ENCODE measurements around the gene SMTNL1.

Gene SMTNL1, protein sequence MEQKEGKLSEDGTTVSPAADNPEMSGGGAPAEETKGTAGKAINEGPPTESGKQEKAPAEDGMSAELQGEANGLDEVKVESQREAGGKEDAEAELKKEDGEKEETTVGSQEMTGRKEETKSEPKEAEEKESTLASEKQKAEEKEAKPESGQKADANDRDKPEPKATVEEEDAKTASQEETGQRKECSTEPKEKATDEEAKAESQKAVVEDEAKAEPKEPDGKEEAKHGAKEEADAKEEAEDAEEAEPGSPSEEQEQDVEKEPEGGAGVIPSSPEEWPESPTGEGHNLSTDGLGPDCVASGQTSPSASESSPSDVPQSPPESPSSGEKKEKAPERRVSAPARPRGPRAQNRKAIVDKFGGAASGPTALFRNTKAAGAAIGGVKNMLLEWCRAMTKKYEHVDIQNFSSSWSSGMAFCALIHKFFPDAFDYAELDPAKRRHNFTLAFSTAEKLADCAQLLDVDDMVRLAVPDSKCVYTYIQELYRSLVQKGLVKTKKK

DNA sequence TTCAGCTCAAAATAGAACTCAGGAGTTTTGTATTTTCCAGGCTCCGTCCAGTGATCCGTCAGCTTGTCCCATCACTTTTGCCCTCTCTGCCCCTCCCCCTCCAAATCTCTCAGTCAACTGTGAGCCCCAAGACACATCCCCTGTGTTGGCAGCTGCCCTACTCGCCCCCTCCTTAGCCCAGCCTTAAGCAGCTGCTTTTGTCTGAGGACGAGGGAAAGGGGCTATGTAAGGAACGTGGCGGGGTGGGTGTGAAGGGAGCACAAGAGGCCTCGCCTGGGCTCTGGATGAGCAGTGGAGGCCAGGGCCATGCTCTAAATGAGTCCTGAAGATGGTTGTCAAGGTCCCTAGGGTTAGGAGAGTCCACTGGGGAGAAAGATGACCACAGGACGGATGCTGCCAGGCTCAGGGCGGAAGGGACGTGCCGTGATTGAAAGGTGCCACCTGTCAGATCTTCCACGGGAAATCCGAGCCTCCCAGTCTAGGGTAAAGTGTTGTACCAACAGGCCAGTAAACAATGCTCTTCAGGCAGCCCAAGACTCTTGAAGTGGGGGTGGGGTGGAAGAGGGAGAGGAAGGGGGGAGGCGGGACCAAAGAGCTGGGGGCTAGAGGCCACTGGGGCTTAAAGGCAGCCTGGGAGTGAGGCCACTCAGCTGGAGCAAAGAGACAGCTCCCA, at the start of gene SMTNL1:
Gene SMTNL1, plus strand, starts transcription at position 649 of the 673 bp plus-strand sequence. CDS start 5,048 bp downstream, outside the sequence.
- DNase-seq (ENCODE audit: low read depth), result no peak

DNA sequence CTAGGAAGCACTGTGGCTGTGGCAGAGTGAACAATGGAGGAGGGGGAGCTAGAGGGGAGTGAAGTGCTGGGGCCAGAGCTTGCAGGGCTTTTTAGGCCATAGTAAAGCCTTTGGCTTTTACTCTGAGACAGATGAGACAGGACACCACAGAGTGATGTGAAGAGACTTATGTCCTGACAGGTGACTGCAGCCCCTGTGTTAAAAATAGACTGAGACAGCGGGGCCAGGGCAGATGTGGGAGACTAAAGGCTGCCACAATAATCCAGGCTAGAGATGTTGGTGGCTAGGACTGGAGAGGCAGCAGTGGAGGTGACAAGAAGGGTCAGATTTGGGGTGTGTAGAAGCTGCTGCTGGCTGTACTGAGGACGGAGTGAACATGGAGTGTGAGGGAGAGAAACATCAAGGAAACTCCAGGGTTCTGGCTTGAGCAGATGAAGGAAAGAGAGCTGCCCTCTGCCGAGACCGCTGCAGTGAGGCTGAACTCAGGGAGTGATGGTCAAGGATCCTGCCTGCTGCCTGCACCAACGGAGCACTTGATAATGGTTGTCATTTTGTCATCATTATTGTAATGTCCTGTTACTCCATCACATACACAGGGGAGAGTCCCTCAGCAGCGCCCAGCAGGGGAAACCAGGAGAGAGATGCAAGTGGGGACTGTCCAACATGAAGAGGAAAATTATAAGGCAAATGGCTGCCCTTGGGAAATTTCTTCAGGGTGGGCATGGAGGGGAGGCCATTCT, 49.3 kb upstream of the SMTNL1 start:
- no peak for DNase-seq (ENCODE audit: low read depth)

DNA sequence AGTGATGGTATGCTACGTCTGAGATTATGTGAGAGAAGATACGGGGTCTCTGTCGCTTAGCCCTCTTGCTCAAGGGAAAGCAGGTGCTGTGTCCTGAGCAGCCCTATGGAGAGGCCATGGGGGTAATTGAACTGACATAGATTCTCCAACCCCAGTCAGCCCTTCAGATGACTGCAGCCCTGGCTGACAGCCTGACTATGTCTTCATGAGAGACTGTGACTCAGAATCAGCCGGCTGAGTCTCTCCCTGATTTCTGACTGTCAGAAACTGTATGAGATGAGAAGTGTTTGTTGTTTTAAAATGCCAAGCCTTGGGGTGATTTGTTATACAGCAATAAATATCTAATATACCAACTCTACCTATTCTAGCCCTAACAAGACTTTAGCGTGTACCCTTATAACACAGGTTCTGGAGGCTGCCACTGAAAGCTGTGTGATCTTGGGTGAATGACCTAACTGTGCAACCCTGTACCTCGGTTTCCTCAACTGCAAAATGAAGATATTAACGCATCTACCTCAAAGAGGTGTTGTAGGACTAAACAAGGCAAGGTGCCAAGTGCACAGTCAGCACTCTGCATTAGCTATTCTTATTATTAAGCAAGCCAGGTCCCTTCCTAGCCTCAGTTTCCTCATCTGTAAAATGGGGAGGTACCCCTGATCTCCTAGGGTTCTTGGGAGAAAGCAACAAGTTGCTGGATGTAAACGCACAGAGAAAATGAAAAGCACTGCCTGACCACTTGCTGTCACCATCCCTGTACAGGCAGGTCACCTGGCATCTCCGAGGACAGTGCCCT, 46.7 kb upstream of the SMTNL1 start:
- no peak for DNase-seq (ENCODE audit: low read depth)

DNA sequence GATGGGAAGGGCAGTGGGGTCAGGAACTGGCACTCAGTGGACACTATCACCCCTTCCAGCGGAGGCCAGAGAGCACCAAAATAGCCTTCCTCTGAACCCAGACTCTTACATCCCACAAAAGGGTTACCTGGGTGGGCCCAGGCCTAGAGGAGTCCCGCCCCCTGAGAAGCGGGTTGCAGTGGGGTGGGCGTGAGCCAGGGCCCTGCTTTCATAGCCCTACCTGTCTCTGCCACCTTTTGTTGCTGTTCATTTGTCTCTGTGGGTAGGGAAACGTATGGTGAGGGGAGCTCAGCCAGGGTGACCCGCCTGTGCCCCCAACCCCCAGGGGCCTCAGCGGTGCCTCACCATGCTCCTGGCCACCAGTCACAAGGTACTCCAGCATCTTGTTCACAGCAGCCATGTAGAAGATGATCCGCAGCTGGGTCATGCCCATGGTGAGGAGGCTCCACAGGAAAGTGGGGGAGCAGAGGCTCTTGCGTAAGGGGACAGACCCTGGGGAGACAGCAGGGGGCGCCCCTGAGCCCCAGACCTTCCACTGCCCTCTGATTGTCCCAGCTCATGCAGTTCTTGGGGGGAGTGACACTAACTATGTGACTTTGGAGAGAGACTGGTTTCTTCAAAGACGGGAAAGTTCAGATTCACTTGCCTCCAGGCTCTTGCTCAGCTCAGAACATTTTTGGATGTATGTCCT, 45.9 kb upstream of the SMTNL1 start:
- peak; percentile 30 for DNase-seq (ENCODE audit: low read depth)

DNA sequence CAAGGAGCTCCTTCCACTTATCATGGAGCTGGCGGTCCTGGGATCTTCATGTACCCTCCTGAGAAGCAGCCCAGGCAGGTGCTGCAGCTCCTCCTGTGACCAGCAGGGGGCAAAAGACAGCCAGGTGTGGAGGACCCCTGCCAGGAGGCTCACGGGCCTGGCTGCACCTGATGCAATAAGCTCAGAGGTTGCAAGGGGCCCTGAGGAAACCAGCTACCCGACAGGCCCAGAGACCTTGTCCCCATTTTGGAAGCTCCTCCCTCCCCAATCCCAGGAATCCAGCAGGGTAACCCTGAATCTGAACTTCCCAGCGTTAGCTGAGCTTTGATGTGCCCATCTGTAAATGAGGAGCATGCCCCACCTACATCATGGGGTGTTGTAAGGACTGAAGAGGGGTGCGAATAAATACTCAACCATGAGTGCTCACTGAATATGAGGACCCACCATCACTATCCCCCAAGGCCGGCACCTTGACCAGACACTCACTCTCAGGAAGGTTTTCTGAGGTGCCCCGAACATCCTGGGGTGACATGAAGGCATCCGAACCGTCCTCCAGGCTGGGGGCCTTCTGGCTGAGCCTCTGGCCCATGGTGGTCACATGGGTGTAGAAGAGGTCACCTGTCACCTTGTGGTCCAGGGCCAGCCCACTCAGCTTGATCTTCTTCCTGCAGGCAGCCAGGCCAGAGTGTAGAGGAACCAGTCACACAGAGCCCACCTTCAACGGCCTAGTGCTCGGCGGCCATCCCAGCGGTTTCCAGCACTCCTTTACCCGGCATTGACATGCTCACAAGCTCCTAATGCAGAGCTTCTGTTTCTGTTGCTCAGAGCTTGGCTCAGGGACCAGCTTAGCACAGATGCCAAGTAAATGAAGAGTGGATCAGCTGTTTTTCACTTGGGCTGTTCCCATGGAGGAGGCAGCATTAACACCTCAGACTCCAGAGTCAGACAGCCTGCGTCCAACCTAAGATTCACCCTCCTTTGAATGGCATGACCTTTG, 43.6 kb upstream of the SMTNL1 start:
- peak; percentile 59 for DNase-seq (ENCODE audit: low read depth)

DNA sequence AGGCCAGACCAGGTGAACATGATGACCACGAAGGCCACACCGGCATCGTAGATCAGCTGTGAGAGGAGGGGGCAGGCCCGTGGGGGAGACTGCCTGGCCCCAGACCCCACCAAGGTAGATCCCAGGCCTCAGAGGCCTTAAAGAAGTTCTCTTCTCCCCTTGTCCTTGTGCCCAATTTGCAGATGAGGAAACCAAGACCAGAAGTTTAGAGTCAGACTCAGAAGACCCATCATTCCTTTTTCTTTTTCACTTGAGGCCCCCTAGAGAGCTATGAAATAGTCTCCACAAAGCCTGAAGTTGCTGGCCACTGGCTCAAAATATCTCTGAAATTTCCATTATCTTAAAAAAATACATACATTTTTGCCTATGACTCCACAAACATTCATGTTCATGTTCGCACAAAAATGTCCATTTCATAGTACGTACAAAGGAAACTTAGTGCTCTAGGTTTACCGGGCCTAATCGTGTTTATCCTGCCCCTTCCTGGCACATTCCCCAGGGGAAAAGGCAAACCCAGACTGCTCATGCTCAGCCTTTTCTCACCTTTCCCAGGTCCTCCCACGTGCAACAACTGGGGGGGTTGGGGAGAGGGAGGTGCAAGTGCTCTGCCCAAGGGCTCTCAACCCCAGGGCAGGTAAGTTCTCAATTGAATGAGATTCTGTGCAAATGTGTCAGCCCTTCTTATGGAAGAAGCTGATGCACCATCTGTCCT, 41.1 kb upstream of the SMTNL1 start:
- DNase-seq (ENCODE audit: low read depth), result no peak

DNA sequence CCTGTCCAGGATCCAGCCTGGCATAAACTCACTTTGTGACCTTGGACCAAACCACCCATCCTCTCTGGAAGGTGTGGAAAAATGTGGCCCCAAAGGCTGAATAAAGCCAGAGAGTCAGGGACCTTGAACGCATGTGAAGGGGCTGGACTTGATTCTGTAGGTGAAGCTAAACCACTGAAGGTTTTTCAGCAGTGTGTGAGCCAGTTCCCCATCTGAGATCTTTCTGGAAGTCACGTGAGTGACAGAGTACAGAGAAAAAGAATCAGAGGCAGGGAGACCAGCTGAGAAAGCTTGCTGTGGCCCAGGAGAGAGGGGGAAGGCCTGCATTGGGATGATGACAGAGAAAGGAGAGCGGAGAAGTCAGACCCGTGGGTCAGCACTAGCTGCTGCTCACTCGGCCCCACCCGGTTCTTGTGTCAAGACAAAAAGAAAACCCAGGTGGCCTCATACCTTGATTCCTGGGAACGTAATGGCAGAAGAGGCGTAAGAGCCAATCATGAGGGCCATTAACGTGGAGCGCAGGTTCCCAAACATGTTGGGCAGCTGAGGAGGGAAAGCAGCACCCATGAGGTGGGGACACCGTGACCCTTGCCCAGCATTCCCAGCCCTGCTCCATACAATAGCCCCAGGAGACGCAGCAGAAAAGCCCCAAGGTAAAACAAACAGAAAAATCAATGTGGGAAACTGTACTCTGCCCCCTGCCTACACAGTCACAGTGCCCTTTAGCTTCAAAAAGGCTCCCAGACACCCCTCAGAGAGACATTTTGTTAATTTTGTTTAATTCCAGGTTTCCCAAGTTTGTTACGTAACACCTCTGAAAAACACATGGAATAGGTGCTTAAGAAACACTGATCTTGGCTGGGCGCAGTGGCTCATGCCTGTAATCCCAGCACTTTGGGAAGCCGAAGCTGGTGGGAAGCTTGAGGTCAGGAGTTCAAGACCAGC, 39.8 kb upstream of the SMTNL1 start:
- no peak for DNase-seq (ENCODE audit: low read depth)

DNA sequence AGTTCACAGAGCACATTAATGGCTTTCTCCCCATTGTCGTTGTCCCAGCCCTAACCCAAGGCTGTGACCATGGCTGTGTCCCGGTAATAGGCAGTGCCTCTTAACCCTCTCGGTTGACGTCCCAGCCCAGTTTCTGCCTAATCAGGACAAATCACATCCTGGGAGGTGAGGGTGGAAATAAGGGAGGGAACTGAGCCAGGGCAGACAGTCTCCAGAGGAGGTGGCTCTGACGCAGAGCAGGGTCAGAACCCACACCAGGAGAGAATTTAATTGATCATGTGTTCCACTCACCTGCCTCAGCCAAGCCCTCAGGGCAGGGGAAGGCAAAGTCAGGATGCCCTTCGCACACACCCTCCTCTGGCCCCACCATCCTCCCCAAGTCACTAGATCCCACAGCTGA, 38.9 kb upstream of the SMTNL1 start:
- DNase-seq (ENCODE audit: low read depth), result no peak

DNA sequence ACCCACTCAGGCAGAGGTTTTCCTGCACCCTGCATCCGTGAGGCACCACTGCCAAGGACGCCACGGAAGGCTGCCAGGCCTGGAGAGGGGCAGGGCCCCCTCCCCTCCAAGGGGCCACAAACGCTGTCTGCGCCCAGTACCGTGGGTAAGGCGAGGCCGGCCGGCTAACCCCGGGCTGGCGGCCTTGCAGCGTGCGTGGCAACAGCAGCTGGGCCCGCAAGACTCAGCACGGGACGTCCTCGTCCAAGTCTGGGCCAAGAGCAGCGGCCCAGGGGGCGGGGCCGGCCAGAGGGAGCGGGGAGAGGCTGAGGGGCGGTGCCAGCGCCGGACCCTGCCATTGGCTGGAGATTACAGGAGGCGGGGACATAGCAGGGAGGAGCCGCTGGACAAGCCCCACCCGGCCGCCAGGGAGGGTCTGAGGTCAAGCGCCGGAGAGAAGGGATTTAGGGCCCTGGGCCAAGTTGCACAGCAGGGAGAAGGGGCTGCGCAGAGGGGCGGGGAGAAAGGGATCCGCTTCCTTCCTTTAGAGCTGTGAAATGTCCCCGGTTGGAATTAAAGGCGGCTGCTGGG, 37.9 kb upstream of the SMTNL1 start:
- DNase-seq (ENCODE audit: low read depth), result peak; percentile 30

DNA sequence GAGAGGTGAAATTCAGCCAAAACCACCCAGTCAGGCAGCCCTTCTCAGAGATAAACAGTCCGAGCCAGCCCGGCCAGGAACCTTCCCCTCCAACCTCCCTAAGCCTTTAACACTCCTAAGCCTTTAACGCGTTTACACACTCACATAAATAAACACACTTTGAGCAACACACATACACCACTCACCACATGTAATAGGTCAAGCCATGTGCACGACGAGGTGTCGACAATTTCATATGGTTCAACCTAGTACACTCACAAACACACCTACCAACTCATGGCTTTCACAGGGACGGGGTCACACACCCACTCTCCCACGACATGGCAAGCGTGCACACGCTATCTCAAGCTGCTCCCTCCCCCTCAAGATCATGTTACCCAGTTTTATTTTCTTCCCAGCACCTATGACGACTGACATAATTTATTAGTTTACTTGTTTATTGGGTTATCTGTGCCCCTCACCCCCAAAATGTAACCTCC, 37.4 kb upstream of the SMTNL1 start:
- DNase-seq (ENCODE audit: low read depth), result no peak

DNA sequence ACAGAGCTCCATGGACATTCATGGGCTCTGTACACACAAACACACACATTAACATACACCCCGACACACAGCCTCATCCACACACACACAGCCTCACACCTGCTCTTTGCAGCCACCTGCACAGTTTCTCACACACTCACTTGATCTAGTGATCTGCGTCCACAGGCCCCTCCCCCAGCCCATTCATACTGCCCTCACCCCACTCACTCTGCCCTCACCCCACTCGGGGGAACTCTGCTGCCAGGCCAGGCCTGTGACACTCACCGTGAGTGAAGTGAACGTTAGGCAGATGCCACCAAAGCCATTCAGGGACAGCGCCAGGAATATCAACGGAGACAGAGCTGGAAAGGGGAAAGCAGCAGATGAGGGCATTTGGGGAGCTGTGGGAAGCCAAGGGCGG, 36.9 kb upstream of the SMTNL1 start:
- no peak for DNase-seq (ENCODE audit: low read depth)

DNA sequence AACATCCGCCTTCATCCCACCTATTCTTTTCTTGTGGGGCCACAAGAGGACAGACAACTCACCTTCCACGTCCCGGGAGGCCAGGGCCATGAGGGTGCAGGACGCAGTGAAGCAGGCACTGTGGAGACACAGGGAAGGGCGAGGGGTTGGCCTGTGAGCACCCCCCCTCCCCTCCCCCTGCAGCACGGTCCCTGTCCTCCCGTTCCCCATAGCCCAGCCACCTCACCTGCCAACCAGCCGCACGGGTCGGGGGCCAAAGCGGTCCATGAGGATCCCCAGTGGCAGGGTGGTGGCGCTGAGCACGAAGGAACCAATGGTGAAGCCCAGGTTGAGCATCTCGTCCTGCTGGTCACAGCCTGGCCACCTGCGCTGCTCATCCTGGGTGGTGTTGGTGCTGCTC, 36.5 kb upstream of the SMTNL1 start:
- DNase-seq (ENCODE audit: low read depth), result no peak

DNA sequence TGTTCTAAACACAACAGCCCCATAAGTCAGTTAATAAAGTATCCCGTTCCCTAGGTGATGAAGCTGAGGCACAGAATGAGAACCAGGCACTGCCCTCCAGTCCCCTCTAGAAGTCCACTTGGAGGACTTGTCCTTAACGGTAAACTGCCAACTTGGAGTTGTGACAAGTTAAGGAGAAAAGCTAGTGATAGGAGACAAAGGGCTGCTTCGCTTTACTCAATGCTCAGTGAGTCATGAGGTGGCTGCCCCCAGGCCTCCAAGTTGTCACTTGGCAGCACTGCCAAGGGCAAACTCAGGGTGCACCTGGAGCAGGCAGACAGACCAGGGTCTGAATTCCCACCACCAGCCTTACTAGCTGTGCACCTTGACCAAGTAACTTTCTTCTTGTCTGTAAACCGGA, 35.4 kb upstream of the SMTNL1 start:
- DNase-seq (ENCODE audit: low read depth), result no peak

DNA sequence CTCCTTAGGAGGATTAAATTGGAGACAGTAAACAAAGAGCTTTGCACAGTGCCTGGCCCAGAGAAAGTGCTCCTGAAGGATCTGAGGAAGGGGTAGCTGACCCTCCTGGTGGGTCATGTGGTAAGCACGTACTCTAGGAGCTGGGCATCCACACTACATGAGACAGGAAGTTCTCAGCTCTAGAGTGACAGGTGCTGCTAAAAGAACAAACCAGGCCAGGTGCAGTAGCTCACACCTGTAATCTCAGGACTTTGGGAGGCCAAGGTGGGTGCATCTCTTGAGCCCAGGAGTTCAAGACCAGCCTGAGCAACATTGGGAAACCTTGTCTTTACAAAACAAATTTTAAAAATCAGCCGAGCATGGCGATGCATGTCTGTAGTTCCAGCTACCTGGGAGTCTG, 35.0 kb upstream of the SMTNL1 start:
- no peak for DNase-seq (ENCODE audit: low read depth)

DNA sequence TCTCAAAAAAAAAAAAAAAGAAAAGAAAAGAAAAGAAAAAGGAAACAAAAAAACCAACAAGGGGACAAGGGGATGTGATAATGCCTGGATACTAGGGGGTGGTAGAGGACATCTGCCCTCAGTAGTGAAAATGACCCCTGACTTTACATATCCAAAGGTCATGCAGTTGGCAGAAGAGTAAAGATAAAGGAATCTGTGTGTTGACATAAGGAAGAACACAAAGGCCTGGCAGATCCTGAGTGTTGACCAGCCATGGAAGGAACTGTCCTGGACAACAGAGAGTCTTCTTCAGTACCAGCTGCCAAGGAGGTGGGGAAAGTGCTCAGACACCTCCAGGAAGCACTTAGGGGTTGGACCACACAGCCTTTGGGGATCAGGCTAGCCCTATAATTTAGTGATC, 34.5 kb upstream of the SMTNL1 start:
- no peak for DNase-seq (ENCODE audit: low read depth)

DNA sequence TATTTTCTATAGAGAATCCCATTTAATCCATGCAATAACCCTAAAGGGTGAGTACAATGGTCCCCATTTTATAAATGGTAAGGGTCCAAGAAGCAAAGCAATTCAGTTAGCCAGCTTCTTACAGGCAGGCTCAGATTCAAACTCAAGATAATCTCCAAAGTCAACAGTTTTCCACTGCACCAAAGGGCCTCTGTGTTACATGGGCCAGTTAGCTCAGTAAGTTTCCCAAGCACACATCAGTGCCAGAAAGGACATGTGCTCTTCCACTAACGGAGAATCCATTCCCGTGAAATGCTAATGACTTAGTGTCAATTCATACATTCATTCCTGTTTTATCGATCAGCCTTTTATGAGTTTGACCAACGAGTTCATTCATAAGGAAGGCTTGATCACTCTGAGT, 32.9 kb upstream of the SMTNL1 start:
- no peak for DNase-seq (ENCODE audit: low read depth)

DNA sequence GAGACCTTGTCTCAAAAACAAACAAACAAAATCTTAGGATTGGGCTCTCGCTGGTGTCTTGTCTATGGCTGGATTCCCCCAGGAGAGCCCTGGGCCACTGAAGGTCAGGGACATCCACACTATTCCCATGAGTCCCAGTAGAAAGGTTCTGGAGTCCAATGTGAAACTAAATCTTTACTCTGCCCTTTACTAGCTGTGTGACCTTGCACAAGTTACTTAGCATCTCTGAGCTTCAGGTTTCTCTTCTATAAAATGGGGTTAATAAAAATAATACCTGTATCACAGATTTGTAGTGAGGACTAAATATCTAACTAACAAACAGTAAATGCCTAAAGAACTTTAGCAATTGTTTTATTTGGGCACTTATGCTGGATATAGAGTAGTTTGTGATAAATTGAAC, 30.9 kb upstream of the SMTNL1 start:
- DNase-seq (ENCODE audit: low read depth), result no peak
